Natural killer cell treated with Interleukin-12 subunit alpha and Interleukin-12 subunit beta and Interleukin-15 and Interleukin-18, amount 100 ng/mL, for 72 hours (primary cell): ENCODE data around the gene FAM186B. TPM values are rescaled to one million over a fixed set of nuclear protein-coding genes. Genes with fewer than 3 reads are reported as not detected.
"Not testable (repeated sequence)": the region's sequence is repeated elsewhere in the genome, so short reads cannot be mapped to it uniquely, and the experiment has no call there.

Experiments
- ATAC-seq, 2 donors: fragments of 150-1000 bp; cut with Tn5 transposase in 1 of 2; sonication (Bioruptor Pico), chemical (Tn5 transposase) in 1 of 2; 2 replicates each; pipeline ENCODE4 v1.10.0; 2021
- DNase-seq: peaks from one replicate; pipeline ENCODE4 v3.0.0; 2022; ENCODE audit warnings: low spot score
- H3K27ac Mint-ChIP-seq, 2 donors: 1 replicate in 1 of 2; 2 replicates in 1 of 2; pipeline ENCODE4 v1.8.0; 2022; ENCODE audit warnings: mixed read lengths in 2 of 2, mild to moderate bottlenecking in 1 of 2, moderate library complexity in 1 of 2
- H3K27me3 Mint-ChIP-seq, 2 donors: 1 replicate in 1 of 2; 2 replicates in 1 of 2; pipeline ENCODE4 v1.8.0; 2022; ENCODE audit warnings: mixed read lengths in 2 of 2
- H3K36me3 Mint-ChIP-seq: one replicate; pipeline ENCODE4 v1.8.0; 2022; ENCODE audit warnings: mixed read lengths
- H3K4me1 Mint-ChIP-seq, 2 donors: 1 replicate in 1 of 2; 2 replicates in 1 of 2; pipeline ENCODE4 v1.8.0; 2022; ENCODE audit warnings: low read depth in 2 of 2, mixed read lengths in 2 of 2, mild to moderate bottlenecking in 1 of 2
- H3K4me3 Mint-ChIP-seq: one replicate; pipeline ENCODE4 v1.8.0; 2022; ENCODE audit warnings: mixed read lengths
- H3K9me3 Mint-ChIP-seq: 2 replicates; pipeline ENCODE4 v1.8.0; 2022; ENCODE audit warnings: mixed read lengths
- total RNA-seq, 2 donors: library from RNA; stranded (reverse); gene quantifications; one replicate each; pipeline ENCODE4 v1.2.3, GENCODE V29; 2022

FAM186B gene, protein sequence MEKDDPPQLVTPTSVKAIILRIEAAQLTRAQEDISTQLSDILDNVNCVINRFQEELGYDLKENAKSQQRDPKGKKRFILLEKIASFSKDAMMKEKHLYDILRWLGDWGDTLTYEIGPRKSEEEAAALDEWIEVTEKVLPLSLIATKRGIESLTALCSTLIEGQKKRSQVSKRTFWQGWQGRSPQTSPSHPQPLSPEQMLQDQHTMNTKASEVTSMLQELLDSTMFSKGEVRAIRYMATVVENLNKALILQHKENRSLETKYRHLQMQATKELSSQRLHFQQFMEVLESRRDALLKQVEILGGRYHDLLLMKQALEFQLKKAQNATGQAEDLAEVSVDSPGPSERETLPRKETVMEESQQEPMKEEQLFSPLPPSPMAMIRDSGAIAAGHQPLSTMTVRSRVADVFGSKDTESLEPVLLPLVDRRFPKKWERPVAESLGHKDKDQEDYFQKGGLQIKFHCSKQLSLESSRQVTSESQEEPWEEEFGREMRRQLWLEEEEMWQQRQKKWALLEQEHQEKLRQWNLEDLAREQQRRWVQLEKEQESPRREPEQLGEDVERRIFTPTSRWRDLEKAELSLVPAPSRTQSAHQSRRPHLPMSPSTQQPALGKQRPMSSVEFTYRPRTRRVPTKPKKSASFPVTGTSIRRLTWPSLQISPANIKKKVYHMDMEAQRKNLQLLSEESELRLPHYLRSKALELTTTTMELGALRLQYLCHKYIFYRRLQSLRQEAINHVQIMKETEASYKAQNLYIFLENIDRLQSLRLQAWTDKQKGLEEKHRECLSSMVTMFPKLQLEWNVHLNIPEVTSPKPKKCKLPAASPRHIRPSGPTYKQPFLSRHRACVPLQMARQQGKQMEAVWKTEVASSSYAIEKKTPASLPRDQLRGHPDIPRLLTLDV
- 1 to 10 TPM; 2.0 to 2.3 TPM for total RNA-seq

DNA sequence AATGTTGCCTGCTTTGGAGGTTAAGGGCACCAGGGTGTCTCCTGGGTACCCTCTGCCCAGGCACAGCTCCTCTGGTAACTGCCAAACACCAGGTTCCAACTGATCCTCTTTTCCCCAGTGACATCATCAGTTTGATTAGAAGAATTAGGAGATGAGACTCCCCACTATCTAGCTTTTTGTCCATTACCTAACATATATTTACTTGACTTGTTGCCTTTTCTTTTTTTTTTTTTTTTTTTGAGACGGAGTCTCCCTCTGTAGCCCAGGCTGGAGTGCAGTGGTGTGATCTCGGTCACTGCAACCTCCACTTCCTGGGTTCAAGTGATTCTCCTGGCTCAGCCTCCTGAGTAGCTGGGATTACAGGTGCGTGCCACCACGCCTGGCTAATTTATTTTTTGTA is at the start of gene FAM186B:
Gene FAM186B, minus strand, starts transcription at position 101 of the 400 bp plus-strand sequence. CDS start 162 bp downstream, outside the sequence.
- not testable (repeated sequence) for H3K9me3 Mint-ChIP-seq, H3K27ac Mint-ChIP-seq, H3K4me1 Mint-ChIP-seq, H3K27me3 Mint-ChIP-seq, DNase-seq, ATAC-seq, H3K36me3 Mint-ChIP-seq, H3K4me3 Mint-ChIP-seq

DNA sequence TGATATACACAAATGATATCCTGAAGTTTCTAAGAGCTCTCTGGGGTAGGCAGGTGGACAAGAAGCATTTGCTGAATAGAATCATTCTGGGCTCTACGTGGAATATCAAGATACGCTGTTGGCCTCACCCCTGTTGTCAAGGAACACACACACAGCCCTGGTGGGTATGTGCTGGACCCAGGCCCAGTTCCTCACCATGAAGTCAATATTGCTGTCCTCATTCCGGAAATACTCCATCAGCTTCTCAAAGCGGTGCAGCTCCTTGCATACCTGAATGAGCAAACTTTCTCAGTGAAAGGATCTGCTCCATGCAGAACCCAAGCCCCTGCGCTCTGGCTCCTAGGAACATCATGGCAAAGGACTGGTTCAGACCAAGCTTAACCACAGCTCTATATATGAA is 49.3 kb upstream of the FAM186B start:
- Mint-ChIP-seq H3K27ac (no peak overlapping the region), H3K27me3 (no peaks in the 10 kb centered on the region), H3K4me1 (peaks cover 16 to 24% of the 10 kb centered on the region in 2 donors), H3K9me3 (no peaks in the 10 kb centered on the region), H3K36me3 (peaks cover 17% of the 10 kb centered on the region), H3K4me3 (no peak overlapping the region)
- no peak for ATAC-seq
- no peak for DNase-seq

DNA sequence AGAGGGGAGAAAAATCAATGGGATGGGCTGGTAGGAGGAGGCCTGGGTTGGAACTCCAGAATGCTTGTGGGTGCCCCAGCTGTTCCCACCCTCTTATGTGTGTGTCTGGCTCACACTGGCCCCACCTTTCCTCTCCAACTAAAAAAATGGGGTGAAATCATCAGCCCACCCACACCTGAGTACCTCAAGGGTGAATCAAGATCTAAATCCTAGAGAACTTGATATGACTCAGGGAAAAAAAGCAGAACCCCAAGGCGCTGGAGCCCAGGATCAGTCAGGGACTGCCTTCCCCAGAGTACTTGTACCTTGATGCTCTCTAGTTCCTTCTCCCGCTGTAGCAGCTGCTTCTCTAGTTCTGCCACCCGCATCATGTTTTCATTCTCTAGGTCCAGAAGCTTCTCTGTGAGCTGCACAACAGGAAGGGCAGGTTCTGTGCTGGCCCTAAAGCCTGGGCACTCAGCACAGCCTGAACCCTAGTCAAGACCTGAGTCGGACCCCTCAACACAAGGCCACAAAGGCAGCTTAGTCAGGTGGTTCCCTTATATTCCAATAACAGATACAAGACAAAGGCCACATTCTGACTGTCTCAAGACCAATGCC is 47.6 kb upstream of the FAM186B start:
- Mint-ChIP-seq H3K4me3 (no peak overlapping the region), H3K27me3 (no peaks in the 10 kb centered on the region), H3K9me3 (no peaks in the 10 kb centered on the region), H3K36me3 (peaks cover 15% of the 10 kb centered on the region), H3K4me1 (peaks cover 19 to 34% of the 10 kb centered on the region in 2 donors), H3K27ac (peak overlapping the region in 1 of 2 donors; percentile 31)
- ATAC-seq = no peak
- DNase-seq = no peak

DNA sequence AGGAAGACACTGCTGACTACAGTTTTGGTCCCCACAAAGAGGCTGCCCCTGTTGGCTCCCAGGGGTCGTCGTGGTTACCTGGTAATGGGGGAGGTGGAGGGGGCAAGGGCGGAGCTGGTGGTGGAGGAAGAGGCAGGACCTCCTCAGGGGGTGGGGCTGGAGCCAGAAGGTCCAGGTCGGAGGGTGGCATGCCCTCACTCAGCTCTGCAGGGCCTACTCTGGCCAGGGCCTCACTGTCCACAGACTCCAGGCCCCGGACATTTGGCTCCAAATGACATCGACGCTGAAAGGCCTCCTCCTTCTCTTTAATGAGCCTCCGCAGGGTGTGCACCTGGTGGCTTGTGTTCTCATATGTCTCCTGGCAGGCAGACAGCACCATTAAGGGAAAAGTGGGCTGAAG is 46.4 kb upstream of the FAM186B start:
- no peak for ATAC-seq
- Mint-ChIP-seq H3K36me3 (peaks cover 9% of the 10 kb centered on the region), H3K4me1 (peaks cover 14 to 28% of the 10 kb centered on the region in 2 donors), H3K9me3 (no peaks in the 10 kb centered on the region), H3K4me3 (no peak overlapping the region), H3K27ac (no peak overlapping the region), H3K27me3 (no peaks in the 10 kb centered on the region)
- DNase-seq = no peak

DNA sequence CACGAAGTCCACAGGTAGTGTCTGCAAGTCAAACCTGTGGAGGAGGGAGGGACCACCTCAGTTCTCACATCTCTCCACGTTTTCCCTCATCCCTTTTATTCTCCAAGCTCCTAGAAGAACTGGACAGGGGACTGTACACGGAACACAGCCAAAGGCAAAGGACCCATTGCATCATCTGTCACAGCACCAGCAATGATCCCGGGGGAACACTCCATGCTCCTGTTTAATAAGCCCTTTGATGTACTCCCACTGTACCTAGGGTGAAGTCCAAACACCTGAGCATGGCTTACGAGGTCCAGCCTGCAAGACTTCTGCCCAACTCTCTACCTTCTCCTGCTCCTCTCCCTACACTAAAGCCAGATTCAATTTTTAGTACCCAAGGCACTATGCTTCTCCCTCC is 44.5 kb upstream of the FAM186B start:
- Mint-ChIP-seq H3K27ac (peak overlapping the region in 1 of 2 donors; percentile 84), H3K9me3 (no peaks in the 10 kb centered on the region), H3K27me3 (no peaks in the 10 kb centered on the region), H3K4me1 (peaks cover 15 to 30% of the 10 kb centered on the region in 2 donors), H3K36me3 (peaks cover 5% of the 10 kb centered on the region), H3K4me3 (no peak overlapping the region)
- DNase-seq = no peak
- no peak for ATAC-seq

DNA sequence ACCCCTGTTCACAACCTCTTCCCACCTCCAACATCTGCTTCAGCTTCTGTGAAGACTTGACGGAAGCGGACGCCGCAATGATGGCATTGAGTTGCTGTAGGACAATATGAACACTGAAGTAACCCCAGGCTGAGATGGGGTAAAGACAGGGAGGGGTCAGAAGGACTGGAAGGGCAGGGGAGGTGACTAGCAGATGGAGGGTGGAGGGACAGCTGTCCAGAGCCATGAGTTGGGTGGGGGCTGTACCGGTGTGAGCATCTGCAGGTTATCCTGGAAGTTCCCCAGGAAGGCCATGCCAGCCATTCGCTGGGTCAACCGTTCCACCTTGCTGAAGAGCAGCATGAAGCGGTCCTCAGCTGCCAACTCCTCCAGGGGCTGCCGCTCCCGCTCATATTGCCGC is 44.0 kb upstream of the FAM186B start:
- Mint-ChIP-seq H3K36me3 (peaks cover 5% of the 10 kb centered on the region), H3K4me1 (peaks cover 20 to 33% of the 10 kb centered on the region in 2 donors), H3K27me3 (no peaks in the 10 kb centered on the region), H3K4me3 (no peak overlapping the region), H3K27ac (peak overlapping the region in 1 of 2 donors; percentile 84), H3K9me3 (no peaks in the 10 kb centered on the region)
- DNase-seq = no peak
- ATAC-seq = no peak

DNA sequence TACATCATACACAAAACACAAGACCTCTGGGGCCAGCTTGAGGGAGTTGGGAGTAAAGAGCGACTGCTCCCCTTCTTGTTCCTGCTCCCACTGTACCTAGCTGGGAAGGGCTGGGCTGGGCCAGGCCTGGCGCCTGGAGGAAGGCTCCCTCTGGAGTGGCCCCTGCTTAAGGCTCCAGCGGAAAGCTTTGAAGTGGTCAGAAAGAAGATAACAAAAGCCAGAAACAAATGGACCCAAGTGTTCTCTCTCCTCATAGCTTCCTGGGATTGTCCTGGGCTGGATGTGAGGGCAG is 43.2 kb upstream of the FAM186B start:
- peaks cover 5% of the 10 kb centered on the region for H3K36me3 Mint-ChIP-seq
- peaks cover 21 to 33% of the 10 kb centered on the region in 2 donors for H3K4me1 Mint-ChIP-seq
- no peaks in the 10 kb centered on the region for H3K9me3 Mint-ChIP-seq
- ATAC-seq = no peak
- peak overlapping the region; percentile 60 to 84 for H3K27ac Mint-ChIP-seq
- H3K4me3 Mint-ChIP-seq = no peak overlapping the region
- H3K27me3 Mint-ChIP-seq = no peaks in the 10 kb centered on the region
- no peak for DNase-seq

DNA sequence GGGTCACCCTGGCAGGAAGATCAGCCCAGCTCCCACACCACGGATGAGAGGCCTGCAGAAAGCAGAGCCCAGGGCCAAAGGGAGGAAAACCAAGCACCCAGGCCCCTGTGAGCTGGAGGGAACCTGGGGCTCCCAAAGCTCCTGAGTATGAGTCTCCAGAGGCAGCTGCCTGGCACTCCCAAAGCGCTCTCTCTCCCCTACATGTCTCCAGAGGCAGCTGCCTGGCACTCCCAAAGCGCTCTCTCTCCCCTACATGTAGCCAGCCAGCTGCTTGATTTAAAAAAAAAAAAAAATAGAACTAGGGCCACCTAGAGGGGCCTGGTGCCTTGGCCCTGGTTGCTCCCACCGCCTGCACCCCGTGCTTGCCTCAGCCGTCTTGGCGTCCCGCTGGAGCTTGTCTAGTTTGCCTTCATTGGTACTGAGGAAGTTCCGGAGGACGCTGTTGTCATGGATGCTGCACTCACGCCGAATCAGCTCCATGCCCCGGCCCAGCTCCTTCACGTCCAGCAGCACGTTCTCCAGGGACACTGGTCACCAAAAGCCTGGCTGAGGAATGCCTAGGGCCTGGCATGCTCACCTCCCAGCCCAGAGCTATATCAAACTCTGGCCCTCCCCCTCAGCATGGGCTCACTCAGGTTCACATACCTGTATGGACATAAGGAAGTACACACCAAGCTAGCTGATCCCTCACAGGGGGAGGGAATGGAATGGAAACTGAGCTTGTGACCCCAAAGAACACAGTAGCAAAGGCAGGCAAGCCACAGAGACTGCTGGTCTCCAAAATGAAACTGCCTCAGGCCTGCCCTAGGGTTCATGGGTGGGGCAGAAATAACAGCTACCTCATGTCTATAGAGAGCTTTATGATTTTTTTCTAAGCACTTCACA is 42.6 kb upstream of the FAM186B start:
- no peaks in the 10 kb centered on the region for H3K27me3 Mint-ChIP-seq
- H3K27ac Mint-ChIP-seq = peak overlapping the region; percentile 60 to 84
- H3K4me1 Mint-ChIP-seq = peaks cover 21 to 33% of the 10 kb centered on the region in 2 donors
- ATAC-seq (no peak), DNase-seq (no peak)
- no peak overlapping the region for H3K4me3 Mint-ChIP-seq
- no peaks in the 10 kb centered on the region for H3K9me3 Mint-ChIP-seq
- H3K36me3 Mint-ChIP-seq = peaks cover 5% of the 10 kb centered on the region

DNA sequence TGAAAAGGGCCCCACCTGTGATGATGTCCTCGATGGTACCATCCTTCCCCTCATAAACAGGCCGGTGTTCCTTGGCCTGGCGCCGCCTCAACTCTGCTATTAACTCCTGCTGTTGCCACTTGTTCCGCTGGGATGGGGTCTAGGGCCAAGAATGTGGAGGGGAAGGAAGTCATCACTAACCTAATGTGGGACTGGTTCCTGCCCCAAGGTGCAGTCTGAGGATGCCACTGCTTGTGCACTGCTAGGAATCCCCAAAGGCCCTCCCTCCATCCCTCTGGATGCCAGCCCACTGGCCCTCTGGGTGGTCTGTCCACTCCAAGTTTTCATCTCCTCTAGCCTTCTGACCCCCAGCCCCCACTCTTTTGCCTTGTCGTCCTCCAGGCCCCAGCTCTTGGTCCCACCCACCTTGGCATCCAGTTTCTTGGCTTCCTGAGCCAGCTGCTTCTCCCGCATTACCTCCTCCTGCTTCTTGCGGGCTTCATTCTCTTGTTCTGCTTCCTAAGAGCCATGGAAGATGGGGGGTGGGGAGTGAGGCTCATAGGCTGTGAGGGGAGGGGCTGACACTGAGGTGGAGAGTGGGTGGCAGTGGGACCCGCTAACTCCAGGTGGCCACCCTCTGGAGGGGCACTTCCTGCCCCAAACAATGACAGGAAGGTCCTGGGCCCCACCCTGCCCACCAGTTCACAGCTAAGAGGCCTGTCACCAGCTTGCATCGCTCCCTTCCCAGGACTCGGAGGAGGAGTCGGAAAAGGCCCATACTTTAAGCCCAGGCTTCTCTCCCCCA is 41.6 kb upstream of the FAM186B start:
- H3K27ac Mint-ChIP-seq = peak overlapping the region; percentile 60 to 87
- DNase-seq (no peak), ATAC-seq (no peak)
- H3K4me1 Mint-ChIP-seq = peaks cover 21 to 33% of the 10 kb centered on the region in 2 donors
- no peaks in the 10 kb centered on the region for H3K36me3 Mint-ChIP-seq
- no peaks in the 10 kb centered on the region for H3K9me3 Mint-ChIP-seq
- H3K4me3 Mint-ChIP-seq = no peak overlapping the region
- no peaks in the 10 kb centered on the region for H3K27me3 Mint-ChIP-seq

DNA sequence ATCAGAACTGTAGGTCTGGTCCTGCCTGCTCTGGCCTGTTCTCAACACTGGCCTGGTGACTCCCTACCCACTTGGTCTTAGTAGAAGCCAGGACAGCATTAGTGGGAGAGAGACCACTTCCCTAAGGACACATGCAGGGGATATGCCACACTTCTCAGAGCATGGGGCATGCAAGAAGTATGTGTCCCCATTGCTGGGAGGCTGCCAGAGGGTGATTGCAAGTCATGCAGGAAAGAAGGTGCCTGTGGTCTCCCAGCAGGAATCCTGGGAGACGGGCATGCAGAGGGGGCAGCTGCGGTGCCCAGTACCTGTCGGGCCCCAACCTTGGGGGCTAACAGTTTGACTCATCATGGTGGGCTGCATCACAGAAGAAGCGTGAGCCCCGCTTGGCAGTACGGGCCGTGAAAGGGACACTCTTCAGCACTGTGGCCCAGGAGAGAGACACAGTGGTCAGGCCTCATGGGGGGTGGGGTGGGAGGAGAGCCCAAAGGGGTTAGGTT is 40.9 kb upstream of the FAM186B start:
- H3K27ac Mint-ChIP-seq = peak overlapping the region; percentile 53 to 87
- H3K4me1 Mint-ChIP-seq = peaks cover 21 to 33% of the 10 kb centered on the region in 2 donors
- no peaks in the 10 kb centered on the region for H3K27me3 Mint-ChIP-seq
- H3K36me3 Mint-ChIP-seq = no peaks in the 10 kb centered on the region
- H3K9me3 Mint-ChIP-seq = no peaks in the 10 kb centered on the region
- DNase-seq = no peak
- no peak overlapping the region for H3K4me3 Mint-ChIP-seq
- ATAC-seq = no peak

DNA sequence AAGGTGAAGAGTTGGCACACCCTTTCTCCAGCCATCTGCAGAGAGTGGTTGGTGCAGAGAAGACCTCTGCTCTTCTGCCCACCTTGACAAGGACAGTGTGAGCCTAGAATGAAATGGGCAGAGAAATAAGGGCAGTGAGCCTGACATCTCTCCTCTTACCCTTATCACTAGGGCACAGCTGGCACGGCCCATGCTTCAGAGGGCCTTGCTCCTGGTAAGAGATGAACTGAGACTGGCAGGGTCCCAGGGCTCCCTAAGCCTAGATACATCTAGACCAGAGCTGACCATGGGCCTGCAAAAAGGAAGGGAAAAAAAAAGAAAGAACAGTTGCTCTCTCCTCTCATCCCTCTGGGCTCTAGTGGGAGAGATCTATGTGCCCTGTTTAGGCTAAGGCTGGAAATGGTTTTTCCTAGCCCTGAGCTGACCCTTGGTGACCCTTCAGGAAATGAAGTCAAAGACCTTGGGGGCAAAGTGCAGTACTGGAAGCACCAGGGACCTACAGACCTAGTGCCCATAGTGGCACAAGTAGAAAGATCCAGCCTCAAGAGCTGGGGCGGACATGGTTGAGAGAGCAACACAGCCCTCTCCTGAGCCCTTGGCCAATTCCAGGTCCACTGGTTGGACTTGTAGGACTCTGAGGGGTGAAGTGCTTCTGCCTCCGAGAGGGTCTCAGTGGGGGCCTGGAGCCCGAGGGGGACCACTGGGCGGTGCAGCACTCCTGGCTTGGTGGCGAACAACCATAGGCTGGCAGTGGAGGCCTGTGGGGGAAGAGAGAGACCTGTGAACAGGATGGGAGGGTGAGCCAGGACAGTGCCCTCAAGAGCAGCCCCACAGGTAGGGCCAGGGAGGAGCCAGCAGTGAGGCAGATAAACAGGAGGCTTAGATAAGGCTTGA is 40.0 kb upstream of the FAM186B start:
- no peak for ATAC-seq
- Mint-ChIP-seq H3K9me3 (no peaks in the 10 kb centered on the region), H3K27ac (peak overlapping the region; percentile 53 to 87), H3K27me3 (no peaks in the 10 kb centered on the region), H3K4me1 (peaks cover 21 to 33% of the 10 kb centered on the region in 2 donors), H3K4me3 (no peak overlapping the region), H3K36me3 (no peaks in the 10 kb centered on the region)
- peak; percentile 3 for DNase-seq

DNA sequence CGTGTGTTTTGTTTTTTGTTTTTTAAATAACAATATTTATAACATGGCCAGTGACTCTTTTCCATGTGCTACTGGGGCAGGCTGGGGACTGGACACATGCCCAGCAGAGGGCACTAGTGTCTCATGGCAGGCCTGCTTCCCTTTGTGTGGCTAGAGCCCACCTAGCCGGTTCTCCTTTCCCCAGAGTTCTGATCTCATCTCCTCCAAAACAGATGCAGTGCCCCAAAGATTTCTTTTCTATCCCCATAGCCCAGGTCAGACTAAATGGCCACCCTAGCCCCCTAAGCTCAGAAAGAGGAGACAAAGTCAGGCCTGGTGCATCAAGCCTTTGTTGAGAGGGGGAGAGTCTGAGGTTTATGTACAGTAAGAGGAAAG is 39.2 kb upstream of the FAM186B start:
- Mint-ChIP-seq H3K4me1 (peaks cover 21 to 31% of the 10 kb centered on the region in 2 donors), H3K9me3 (no peaks in the 10 kb centered on the region), H3K4me3 (no peak overlapping the region), H3K36me3 (no peaks in the 10 kb centered on the region), H3K27ac (peak overlapping the region; percentile 53 to 87), H3K27me3 (no peaks in the 10 kb centered on the region)
- DNase-seq (peak; percentile 65), ATAC-seq (peak; percentile 85 to 86)
